ENCODE measurements around the gene CLN5. TPM values are rescaled to one million over a fixed set of nuclear protein-coding genes. Genes with fewer than 3 reads are reported as not detected.
A peak's percentile ranks its signal among the peaks of the same experiment; 100 is the strongest.

Gene CLN5
- total and polyA plus RNA-seq, 2 donors from 2014 or later = 59.5 to 80.8 TPM

- Histone ChIP-seq H3K27me3 (ENCODE audit: control insufficient read depth, insufficient read depth, low read length) (no peaks in the 10 kb centered on the region), H3K27ac (ENCODE audit: low read depth in 2 of 2, low read length in 2 of 2) (no peak overlapping the region), H3K9me3 (ENCODE audit: control insufficient read depth in 2 of 3, insufficient read depth in 1 of 3, low read length in 3 of 3) (peaks cover 0 to 3% (median 0%) of the 10 kb centered on the region in 3 donors), H3K9ac (ENCODE audit: low read length in 3 of 3) (no peak overlapping the region), H3K4me3 (ENCODE audit: low read length in 3 of 3) (no peak overlapping the region), H3K36me3 (ENCODE audit: control insufficient read depth in 2 of 3, insufficient read depth in 3 of 3, low read length in 3 of 3) (no peaks in the 10 kb centered on the region), H3K4me1 (ENCODE audit: control insufficient read depth in 2 of 3, insufficient read depth in 2 of 3, low read depth in 1 of 3, low read length in 3 of 3) (peaks cover 0 to 6% (median 5%) of the 10 kb centered on the region in 3 donors)
- TF ChIP-seq CTCF (IDR thresholded peaks at IDR 0.05; ENCODE audit: borderline replicate concordance, extremely low read depth, insufficient read depth) = no peak
- DNase-seq (peak in 3 of 5 donors; percentile 18 to 73 (median 31)), FAIRE-seq (no peak)
- intact Hi-C loops (cut with DNase I) = no loop called here
Observed at GRCh38 chr13:76965759-76966421, 26.0 kb upstream of the CLN5 start.

- Histone ChIP-seq H3K9ac (ENCODE audit: low read length in 3 of 3) (no peak overlapping the region), H3K4me3 (ENCODE audit: low read length in 3 of 3) (no peak overlapping the region), H3K36me3 (ENCODE audit: control insufficient read depth in 2 of 3, insufficient read depth in 3 of 3, low read length in 3 of 3) (no peaks in the 10 kb centered on the region), H3K27me3 (ENCODE audit: control insufficient read depth, insufficient read depth, low read length) (no peaks in the 10 kb centered on the region), H3K4me1 (ENCODE audit: control insufficient read depth in 2 of 3, insufficient read depth in 2 of 3, low read depth in 1 of 3, low read length in 3 of 3) (peaks cover 0 to 6% (median 5%) of the 10 kb centered on the region in 3 donors), H3K9me3 (ENCODE audit: control insufficient read depth in 2 of 3, insufficient read depth in 1 of 3, low read length in 3 of 3) (no peaks in the 10 kb centered on the region), H3K27ac (ENCODE audit: low read depth in 2 of 2, low read length in 2 of 2) (no peak overlapping the region)
- FAIRE-seq (no peak), DNase-seq (no peak)
- TF ChIP-seq CTCF (IDR thresholded peaks at IDR 0.05; ENCODE audit: borderline replicate concordance, extremely low read depth, insufficient read depth) = no peak
- intact Hi-C loops (cut with DNase I) = no loop called here
Observed at GRCh38 chr13:76967031-76967430, 24.9 kb upstream of the CLN5 start.

- no peak overlapping the region for H3K9ac ChIP-seq (ENCODE audit: low read length in 3 of 3)
- DNase-seq (no peak), FAIRE-seq (no peak)
- no peak overlapping the region for H3K4me3 ChIP-seq (ENCODE audit: low read length in 3 of 3)
- no peak overlapping the region for H3K27ac ChIP-seq (ENCODE audit: low read depth in 2 of 2, low read length in 2 of 2)
- no peak for TF ChIP-seq CTCF (IDR thresholded peaks at IDR 0.05; ENCODE audit: borderline replicate concordance, extremely low read depth, insufficient read depth)
- no peaks in the 10 kb centered on the region for H3K9me3 ChIP-seq (ENCODE audit: control insufficient read depth in 2 of 3, insufficient read depth in 1 of 3, low read length in 3 of 3)
- peaks cover 0 to 6% (median 5%) of the 10 kb centered on the region in 3 donors for H3K4me1 ChIP-seq (ENCODE audit: control insufficient read depth in 2 of 3, insufficient read depth in 2 of 3, low read depth in 1 of 3, low read length in 3 of 3)
- H3K36me3 ChIP-seq (ENCODE audit: control insufficient read depth in 2 of 3, insufficient read depth in 3 of 3, low read length in 3 of 3) = no peaks in the 10 kb centered on the region
- no peaks in the 10 kb centered on the region for H3K27me3 ChIP-seq (ENCODE audit: control insufficient read depth, insufficient read depth, low read length)
- intact Hi-C loops (cut with DNase I) = no loop called here
Observed at GRCh38 chr13:76968041-76968440, 23.8 kb upstream of the CLN5 start.
